Activated CD4-positive, alpha-beta T cell treated with anti-CD3 and anti-CD28 coated beads for 24 hours (primary cell): ENCODE results near the gene COL6A5.
"Not testable (repeated sequence)": the region's sequence is repeated elsewhere in the genome, so short reads cannot be mapped to it uniquely, and the experiment has no call there.

Experiments
- DNase-seq, 2 donors: peaks; one replicate each; pipeline ENCODE4 v3.0.0-alpha.2; 2020; ENCODE audit warnings: low read depth in 2 of 2

COL6A5 gene

DNA sequence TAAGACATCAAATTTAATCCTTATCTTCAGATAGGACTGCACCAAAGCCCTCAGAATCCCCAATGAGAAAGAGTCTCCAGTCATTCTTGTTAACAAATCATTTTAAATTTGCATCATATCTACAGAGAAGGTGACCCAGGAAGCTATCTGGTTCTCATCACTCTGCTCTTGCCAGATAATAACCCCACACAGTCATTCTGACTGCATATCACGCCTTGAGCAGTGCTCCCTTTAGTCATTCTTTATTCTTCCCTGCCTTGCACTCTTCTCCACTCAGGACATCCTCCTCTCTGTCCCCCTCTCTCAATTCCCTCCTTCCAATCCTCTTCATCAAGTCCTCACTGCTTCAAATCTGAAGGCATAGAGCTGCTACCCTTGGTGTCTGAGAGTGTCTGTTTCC is 87.8 kb downstream of the COL6A5 start:
- DNase-seq: no peak

DNA sequence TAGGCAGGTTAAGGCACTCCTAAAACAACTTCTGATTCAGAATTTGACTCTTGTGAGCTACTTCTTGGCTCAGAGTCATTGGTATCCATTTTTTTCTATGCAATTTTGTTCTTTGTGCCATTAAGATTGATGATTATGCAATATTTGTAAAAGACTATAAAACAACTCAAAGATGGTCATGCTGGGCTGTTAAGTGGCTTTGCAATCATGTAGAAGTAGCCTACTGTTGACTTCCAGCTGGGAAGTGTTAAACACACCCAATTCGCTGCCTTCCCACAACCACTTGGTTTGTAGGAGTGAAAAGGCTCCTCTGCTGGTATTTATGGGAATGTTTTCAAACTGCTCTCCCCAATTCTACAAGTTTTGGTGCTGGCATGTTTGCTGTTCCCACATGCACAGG is 96.8 kb downstream of the COL6A5 start:
- no peak for DNase-seq

DNA sequence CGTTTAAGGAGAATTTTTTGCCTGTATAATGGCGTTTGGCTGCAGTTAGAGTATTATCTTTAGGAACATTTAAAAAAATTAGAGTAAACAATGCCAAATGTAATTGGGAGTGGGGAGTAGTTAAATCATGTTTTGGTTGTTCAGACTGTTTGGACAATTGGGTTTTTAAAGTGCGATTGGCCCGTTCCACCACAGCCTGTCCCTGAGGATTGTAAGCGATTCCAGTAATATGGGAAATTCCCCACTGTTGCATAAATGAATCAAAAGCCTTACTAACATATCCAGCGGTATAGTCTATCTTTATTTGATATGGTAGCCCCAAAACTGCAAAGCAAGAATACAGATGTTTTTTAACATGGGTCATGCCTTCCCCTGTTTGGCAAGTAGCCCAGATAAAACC is 101.4 kb downstream of the COL6A5 start:
- DNase-seq: not testable (repeated sequence)

DNA sequence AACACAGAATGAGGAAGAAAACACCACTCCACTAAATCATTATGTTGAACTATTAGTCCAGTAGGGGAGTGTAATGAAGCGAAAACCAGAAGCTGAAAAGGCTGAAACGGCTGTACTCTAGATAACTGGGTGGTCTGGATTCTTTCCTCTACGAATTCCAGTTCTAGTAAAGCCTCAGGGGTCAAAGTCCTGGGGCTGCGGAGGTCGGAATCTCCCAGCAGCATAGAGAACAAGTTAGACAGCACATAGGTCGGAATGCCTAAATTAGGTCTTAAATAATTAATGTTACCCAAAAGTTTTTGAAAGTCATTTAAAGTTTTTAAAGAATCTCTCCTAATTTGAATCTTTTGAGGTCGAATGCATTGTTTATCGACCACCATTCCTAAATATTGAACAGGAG is 102.7 kb downstream of the COL6A5 start:
- not testable (repeated sequence) for DNase-seq

DNA sequence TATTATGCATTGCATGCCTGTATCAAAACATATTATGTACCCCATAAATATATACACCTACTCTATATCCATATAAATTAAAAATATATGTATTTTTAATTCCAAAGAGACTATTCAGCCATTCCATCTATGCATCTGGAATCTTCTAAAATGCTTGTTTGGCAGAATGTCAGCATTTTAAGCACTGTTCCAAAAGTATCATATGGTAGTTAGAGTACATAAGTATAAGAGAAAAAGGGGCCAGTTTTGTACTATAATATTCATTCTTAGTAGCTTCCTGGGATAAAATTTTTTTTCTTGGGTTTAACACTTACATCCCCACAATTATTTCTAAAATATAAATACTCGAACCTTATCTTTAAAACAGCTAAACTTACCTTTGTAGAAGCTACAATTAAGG is 111.1 kb downstream of the COL6A5 start:
- no peak for DNase-seq

DNA sequence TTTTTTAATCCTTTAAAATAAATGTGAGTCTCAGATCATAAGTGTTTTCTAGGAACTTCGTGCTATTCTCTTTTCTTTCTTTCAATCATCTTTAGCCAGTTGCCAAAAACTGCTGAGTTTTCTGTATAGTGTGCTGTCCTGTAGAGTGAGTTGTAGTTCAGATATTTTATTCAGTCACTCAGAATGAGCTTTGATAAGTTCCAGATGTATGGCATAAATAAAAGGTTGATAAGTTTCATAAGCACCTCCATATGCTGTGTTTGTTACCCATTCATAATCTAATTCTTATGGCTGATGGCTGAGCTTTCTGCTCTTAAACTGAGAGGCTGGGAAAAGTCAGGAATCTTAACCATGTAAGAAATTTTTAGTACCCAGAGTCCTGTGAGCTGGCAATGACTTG is 112.2 kb downstream of the COL6A5 start:
- DNase-seq: no peak

DNA sequence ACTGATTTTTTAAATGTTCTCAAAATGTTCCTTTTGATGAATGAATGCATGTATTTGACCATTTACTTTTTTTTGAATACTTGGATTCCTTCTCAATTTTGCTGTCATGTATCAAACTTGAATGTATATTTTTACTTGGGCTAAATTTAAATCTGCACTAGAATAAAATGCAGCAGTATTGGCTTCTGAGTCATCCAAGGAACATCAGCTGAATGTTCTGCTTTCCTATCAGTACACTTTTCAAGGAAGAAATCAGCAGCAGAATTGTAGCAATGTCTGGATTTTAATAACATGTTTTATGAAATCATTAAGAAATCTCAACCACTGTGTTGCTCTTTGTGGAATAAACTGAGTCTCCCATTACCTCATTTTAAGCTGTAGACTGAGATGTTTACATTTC is 114.5 kb downstream of the COL6A5 start:
- no peak for DNase-seq

DNA sequence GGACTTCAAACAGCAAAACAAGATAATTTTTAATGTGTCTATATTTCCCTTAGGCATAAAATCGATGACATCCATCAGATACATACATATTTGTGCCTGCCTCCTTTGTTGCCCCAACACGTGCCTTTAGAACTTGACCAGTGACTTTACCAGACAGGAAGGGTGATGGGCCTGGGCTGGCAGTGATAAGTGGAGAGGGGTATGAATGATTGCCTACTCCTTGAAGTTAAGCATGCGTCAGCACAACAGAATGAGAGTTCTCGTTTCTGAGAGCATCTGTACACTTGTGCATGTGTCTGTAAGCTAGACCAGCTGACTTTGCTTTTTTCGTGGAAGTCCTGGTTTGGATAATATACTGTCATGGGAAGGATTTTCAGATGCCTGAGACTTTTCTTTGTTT is 116.6 kb downstream of the COL6A5 start:
- DNase-seq: no peak

DNA sequence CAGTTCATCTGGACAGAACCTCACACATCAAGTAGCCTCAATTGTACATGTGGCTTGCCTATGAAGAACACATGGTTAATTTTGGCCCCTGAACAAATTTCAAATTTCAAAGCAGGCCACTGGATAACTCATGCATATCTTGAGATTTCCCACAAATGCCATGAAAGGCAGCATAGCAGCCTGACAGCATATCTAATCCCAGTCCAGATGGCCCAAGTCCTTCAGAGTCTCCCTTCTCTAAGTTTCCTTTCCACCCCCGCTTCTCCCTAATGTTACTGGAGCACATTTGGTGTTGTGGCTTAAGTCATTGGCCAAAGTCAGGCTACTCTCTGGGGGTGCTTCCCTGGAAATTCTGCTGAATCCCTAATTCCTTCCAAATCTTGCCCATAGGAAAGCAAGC is 117.7 kb downstream of the COL6A5 start:
- no peak for DNase-seq

DNA sequence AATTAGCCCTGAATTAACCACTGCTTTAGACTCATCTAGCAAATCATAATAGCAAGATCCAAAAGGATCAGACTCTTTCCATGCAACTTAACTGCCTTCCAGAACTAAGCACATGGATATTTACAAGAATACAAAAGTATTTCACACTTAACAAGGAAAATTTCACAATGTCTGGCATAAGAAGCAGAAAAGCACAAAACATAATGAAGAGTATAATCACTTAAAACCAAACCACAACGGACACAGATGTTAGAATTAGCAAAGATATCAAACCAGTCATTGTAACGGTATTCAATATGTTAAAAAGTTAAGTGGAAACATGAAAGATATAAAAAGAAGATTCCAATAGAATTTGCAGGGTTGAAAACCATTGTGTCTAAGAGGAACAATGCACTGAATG is 120.0 kb downstream of the COL6A5 start:
- no peak for DNase-seq

DNA sequence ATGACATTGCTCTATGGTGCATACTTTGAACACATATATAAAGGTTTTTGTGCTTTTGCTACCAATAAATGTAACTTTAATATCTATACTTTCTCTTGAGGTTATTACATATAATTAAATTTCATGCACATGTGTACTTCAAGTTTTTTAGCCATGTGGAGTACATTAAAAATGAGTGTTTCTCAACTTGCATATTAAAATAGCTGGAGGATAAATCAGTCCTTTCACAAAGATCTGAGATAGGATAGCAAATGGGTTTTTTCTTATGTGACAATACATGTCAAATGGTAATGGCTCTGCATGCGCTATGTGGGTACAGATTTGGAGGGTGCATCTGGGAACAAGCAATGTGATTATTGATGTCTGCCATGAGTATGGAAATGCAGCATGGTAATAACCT is 122.8 kb downstream of the COL6A5 start:
- no peak for DNase-seq

DNA sequence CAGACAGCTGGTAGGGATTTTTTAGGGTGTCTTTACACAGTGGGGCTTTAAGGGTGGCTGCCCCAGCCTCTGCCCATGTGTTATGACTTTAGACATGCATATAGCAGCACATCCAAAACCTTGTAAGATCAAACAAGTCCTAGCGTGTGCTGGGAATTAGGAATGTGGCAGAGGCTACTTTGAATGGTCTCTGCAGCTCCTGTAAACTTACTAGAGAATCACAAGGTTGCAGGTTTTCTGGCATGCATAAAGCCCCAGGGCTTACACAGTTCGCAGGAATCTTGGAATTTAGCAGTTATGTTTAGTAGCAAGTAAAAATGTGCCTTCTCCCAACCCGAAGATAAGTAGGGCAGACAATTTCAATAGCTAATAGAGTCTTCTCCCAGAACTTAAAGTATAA is 124.7 kb downstream of the COL6A5 start:
- no peak for DNase-seq

DNA sequence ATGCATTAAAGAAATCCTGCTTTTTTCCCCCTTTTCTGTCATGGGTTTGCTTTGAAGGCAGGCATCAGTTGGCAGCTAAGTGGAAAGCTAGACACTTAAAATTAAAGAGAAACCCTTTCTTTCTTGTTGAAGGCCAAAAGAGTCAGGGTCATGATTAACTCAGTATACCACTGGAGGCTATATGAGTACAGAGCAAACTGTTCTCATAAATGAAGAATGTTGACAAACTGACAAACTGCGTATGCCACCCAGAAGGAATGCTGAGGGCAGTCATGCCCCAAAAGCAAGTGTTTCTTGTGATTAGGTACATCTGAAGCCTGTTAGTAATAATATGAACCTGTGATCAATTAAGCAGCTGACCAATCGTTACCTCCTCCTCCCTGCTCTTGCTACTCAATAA is 127.9 kb downstream of the COL6A5 start:
- no peak for DNase-seq

DNA sequence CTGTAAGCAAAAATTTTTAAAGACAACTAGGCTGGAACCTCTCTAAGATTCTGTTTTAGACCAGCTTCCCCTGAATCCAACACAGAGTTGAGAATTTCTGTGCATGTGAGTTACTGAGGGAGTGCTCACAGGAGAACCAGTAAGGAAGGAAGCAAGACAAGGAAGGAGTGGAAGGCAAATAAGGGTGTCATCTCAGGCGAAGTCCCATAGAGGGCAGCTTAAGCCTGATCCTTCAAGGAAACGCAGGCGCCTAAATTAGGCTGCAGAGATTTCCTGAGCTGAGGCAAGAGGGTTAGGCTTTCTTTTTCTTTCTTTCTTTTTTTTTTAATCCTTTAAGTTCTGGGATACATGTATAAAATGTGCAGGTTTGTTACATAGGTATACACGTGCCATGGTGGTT is 135.3 kb downstream of the COL6A5 start:
- no peak for DNase-seq

DNA sequence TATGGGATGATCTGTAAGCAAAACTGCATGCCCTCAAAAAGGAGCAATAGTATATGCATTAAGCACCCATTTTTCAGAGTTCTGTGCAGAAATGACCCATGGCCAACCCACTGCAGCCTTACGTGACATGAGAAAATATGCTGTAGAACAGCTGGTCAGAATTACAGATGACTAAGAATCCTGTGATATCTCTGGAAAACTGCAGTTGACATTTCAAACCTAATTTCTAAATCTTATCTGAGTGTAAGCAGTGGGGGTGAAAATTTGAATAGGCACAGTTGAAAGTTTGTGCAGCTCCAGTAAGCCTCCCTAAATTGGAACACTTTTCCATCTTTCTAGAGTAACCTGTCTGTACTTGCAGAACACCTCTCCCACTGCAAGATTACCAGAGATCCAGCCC is 142.8 kb downstream of the COL6A5 start:
- no peak for DNase-seq

DNA sequence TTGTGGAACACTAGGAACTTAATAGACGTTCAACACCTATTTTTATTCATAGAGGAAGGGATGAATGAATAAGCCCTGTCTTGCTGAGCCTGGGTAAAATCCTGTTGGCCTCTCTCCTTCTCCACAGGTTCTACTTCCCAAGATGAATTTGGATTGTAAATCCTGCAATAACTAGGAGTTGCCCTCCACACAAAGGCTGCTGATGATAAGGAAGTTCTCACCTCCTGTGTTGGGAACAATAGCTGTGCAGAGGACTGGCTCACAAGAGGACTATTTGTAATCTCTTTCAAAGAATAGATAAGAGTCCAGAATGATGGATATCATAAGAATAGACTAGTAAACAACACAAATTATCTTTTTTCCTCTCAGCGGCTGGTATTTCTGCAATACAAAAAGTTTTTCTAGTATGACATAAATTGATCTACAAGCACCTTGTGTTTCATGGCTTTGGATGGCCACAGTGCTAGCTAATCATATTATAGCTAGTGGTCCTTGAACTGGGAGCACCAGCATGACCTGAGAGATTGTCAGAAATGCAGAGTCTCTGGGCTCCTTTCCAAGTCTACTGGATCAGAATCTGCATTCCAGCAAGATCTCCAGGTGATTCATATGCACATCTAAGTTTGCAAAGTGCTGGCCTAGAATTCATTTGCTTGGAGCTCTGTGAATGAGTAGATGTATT is 143.4 kb downstream of the COL6A5 start:
- no peak for DNase-seq

DNA sequence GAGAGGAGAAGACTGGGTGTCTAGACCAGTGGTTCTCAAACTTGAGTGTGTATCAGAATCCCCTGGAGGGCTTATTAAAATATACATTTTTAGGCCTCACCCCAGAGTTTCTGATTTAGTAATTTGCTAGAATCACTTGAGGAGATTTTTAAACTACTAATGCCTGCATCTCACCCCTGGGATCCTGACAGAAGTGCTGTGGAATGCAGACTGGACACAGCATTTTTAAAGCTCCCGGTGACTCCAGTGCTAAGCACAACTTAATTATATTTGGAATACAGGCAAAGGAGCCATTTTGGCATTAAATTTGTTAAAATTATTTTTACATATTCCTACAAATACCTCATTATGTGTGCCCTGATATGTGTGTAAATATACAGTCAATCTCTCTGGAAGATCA is 144.8 kb downstream of the COL6A5 start:
- DNase-seq: no peak

DNA sequence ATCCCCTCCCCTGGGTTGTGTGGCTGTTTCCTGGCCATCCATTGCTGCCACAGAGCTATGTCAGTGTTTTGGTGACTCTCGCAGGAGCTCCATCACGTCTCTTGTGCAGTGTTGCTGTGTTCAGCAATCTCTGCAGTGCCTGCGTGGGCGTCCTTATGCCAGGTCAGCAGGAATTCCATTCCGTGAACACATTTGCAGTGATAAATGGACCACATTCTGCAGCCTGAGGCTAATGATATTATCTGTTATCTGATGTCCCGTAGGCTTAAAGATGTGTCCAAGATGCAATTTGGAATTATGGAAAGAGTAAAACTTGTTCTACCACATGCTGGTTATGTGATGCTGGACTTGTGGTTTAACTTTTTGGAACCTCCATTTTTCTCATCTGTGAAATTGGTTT is 146.0 kb downstream of the COL6A5 start:
- DNase-seq: no peak

DNA sequence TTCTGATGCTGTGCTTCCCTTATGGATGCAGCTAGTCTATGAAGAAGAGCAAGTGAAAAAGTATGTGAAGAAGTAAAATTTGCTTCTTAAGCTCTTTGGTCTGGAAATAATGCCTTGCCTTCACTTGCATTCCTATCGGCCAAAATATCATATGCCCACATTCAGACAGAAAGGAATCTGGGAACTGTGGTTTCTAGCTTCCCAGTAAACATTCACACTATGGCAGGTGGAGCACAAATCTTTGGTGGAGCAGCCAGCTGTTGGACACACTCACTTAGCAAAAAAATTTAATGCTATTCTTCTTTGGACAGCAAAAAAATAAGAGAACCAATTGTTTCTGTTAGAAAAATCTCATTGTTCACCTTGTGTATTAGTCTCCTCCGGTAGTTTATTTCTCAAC is 159.2 kb downstream of the COL6A5 start:
- no peak for DNase-seq

DNA sequence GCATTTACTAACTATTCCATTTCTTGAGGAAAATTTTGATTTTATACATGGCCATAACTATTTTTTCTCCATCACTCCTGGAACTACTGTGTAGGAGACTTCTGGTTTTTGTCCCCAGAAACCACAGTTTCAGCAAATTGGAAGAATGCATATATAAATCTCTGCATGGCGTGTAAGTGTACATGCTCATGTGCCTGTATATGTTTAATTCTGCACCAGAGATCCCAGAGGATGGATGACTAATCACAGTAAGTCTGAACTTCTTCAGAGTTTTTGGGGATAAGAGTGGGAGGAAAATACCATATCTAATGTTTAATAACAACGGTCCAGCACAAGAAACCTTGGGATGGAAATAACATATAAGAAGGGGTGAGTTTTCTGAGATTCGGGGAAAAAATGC is 160.6 kb downstream of the COL6A5 start:
- no peak for DNase-seq

DNA sequence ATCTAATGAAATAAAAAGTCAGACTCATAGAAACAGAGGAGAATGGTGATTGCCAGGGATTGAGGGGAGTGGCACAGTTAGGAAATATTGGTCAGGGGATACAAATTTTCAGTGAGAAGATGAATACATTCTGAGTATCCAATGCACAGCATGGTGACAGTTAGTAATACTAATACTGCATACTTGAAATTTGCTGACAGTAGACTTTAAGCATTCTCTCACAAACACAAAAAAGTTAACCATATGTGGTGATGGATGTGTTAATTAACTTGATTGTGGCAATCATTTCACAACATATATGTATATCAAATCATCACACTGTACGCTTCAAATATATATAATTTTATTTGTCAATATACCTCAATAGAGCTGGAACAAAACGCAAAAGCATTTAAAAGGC is 162.3 kb downstream of the COL6A5 start:
- DNase-seq: no peak

DNA sequence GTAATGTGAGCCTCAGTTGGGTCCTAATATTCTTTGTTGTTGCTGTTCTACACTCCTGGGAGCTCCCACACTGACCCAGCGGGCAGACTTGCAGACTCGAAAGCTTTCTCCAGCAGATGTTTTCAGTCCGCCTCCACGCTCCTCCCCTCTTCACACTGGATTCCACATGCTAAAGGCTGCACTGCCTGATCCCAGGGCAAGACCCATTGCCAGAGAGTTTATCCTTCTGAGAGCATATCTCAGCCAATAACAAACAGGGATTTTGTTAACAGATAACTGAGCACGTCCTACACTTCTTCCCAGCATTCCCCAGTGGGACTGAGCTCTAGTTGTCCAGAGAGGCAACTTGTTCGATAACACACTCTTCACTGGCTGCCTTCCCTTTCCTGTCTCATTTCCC is 163.5 kb downstream of the COL6A5 start:
- no peak for DNase-seq

DNA sequence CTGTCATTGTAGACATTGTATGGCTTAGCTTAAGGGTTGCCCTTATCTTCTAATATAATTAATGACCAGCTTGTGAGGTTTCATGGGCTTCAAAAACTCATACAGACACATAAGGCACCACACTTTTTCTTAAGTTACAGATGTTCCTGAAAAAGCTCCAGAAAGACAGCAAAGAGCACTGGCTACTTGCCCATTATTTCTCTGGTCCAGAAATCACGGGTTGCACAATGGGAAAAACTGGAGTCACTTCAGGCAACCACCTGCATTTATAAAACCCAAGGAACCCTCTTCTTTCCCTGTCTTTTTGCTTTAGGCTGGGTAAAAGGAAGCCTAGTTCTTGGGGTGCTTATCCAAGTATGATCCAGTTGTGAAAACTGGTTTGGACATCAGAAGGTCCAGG is 169.2 kb downstream of the COL6A5 start:
- DNase-seq: no peak

DNA sequence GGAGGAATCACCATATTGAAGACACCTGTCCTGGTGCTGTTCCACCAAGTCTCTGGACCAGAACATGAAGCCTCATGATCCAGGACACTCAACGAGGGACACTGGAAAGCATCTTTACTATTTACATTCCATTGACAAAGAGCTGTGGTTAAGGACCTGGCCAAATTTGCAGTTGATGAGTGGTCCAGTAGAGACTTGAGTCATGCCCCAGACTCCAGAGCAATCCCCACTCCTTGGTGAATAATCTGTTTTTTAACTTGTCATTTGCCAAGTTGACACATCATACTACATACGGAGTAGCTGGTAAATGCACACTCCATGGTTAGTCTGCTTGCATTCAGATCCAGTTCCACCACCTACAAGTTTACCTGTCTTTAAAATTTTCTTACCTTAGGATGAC is 170.3 kb downstream of the COL6A5 start:
- DNase-seq: no peak
